GM23248 (cell line): Measurements from ENCODE around the gene NCBP1. TPM values are rescaled to one million over a fixed set of nuclear protein-coding genes. Genes with fewer than 3 reads are reported as not detected.

Experiments
- DNase-seq: peaks from one replicate; pipeline ENCODE4 v3.0.0-alpha.2; 2015
- H2AFZ ChIP-seq: fragments of 200-600 bp; sonication (generic); 2 replicates; pipeline ENCODE4 v1.6.1; 2016; ENCODE audit warnings: antibody characterized with exemption
- H3F3A ChIP-seq: fragments of 200-600 bp; sonication (generic); 2 replicates; pipeline ENCODE4 v1.6.1; 2016; ENCODE audit warnings: mild to moderate bottlenecking, antibody characterized with exemption, mixed run types; ENCODE audit not compliant: insufficient read depth
- H3K27ac ChIP-seq: fragments of 200-600 bp; sonication (generic); 2 replicates; pipeline ENCODE4 v1.5.1; 2016; ENCODE audit warnings: mild to moderate bottlenecking
- H3K27me3 ChIP-seq: fragments of 200-600 bp; sonication (generic); replicated peaks from 2 replicates; pipeline ENCODE4 v1.6.1; 2016; ENCODE audit warnings: mild to moderate bottlenecking; ENCODE audit not compliant: insufficient read depth
- H3K36me3 ChIP-seq: fragments of 200-600 bp; sonication (generic); 2 replicates; pipeline ENCODE4 v1.6.1; 2016; ENCODE audit warnings: low read depth, mild to moderate bottlenecking
- H3K4me1 ChIP-seq: fragments of 200-600 bp; sonication (generic); 2 replicates; pipeline ENCODE4 v1.6.1; 2016; ENCODE audit warnings: mild to moderate bottlenecking; ENCODE audit not compliant: insufficient read depth
- H3K4me2 ChIP-seq: fragments of 200-600 bp; sonication (generic); one replicate; pipeline ENCODE4 v1.6.1; 2016; ENCODE audit warnings: mild to moderate bottlenecking; ENCODE audit not compliant: unreplicated experiment
- H3K4me3 ChIP-seq: fragments of 200-600 bp; sonication (generic); 2 replicates; pipeline ENCODE4 v1.5.1; 2016; ENCODE audit warnings: mild to moderate bottlenecking
- H3K79me2 ChIP-seq: fragments of 200-600 bp; sonication (generic); 2 replicates; pipeline ENCODE4 v1.6.1; 2016; ENCODE audit warnings: mild to moderate bottlenecking; ENCODE audit not compliant: insufficient read depth
- H3K9ac ChIP-seq: fragments of 200-600 bp; sonication (generic); 2 replicates; pipeline ENCODE4 v1.6.1; 2016; ENCODE audit warnings: mild to moderate bottlenecking
- H3K9me2 ChIP-seq: fragments of 200-600 bp; sonication (generic); 2 replicates; pipeline ENCODE4 v1.6.1; 2016; ENCODE audit warnings: mixed run types, mild to moderate bottlenecking, moderate library complexity; ENCODE audit not compliant: insufficient read depth
- H3K9me3 ChIP-seq: fragments of 200-600 bp; sonication (generic); one replicate; pipeline ENCODE4 v1.6.1; 2017; ENCODE audit warnings: low read depth
- H4K20me1 ChIP-seq: fragments of 200-600 bp; sonication (generic); 2 replicates; pipeline ENCODE4 v1.6.0; 2016; ENCODE audit not compliant: insufficient read depth
- EZH2 ChIP-seq: fragments of 200-600 bp; sonication (generic); IDR thresholded peaks from 2 replicates; pipeline ENCODE4 v1.6.1; 2018; ENCODE audit warnings: antibody characterized with exemption, mild to moderate bottlenecking; ENCODE audit not compliant: insufficient read depth, poor library complexity, severe bottlenecking
- EZH2phosphoT487 ChIP-seq: fragments of 200-600 bp; sonication (generic); IDR thresholded peaks from 2 replicates; pipeline ENCODE4 v1.6.1; 2018; ENCODE audit warnings: antibody characterized with exemption, moderate library complexity, mild to moderate bottlenecking, low read depth; ENCODE audit not compliant: insufficient read depth
- WGBS, 2 experiments: methylation state at CpG; one replicate each; pipeline ENCODE4 v1.1.6; 2015 to 2017; ENCODE audit warnings: low lambda C conversion rate in 2 of 2, low coverage in 1 of 2; ENCODE audit errors: missing lambda C conversion rate in 2 of 2; 5-methylcytosine and 5-hydroxymethylcytosine counted together
- in situ Hi-C: fragments of 300-500 bp; cut with MboI; formaldehyde crosslinking; loops from 2 replicates; pipeline ENCODE4 v1.15.0; 2020
- polyA plus RNA-seq: library from polyadenylated mRNA; unstranded; fragments of >200 nt; fragmentation: Nextera tagmentation; extraction: Ambion mirVana; gene quantifications from 2 replicates; pipeline ENCODE4 v1.2.1, GENCODE V29; 2016
- total RNA-seq: library from RNA; depleted of rRNA; stranded (reverse); fragments of >200 nt; shearing (Covaris generic); gene quantifications from 2 replicates; pipeline ENCODE4 v1.2.3, GENCODE V29; 2014

Gene NCBP1
- total and polyA plus RNA-seq, 2 experiments from 2014 or later = 28.1 to 31.8 TPM

DNA sequence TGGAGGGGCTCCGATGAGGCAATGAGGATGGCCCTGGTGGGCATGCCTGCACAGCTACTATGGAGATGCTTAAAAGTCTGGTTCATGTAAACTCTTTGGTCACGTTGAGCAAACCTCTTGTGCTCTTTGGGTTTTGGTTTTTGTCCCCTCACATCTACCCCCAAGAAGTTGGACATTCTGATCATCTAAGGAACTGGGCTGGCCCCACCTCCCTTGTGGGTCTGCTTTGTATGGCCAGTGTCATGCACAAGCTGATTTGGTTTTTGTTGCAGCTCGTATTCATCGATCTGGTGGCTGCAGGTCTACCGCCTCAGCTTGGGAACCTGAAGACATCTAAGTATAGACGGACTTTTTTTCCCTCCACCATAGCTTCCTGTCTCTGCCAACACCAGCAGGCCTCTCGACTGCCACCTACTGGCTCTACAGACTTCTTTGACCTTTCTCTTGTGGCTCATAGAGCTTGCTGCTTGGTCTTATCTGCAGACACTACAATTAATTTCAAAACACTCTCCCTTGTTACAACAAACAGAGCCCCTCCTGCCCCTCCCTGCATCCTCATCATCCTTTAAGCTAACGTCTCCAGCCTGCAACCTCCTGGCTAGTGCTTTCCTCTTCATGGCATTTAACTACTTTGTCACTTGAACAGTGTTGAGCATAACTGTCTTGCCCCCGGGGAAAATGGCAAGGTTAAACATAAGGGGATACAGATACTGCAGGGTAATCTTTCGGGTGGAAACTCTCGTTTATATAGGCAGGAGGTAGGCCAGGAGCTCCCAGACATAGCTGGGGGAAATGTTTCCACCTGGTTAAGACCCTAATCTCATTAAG is 34.9 kb upstream of the NCBP1 start:
- Histone ChIP-seq H3K9me2 (no peaks in the 10 kb centered on the region), H3K79me2 (no peaks in the 10 kb centered on the region), H3K4me1 (no peaks in the 10 kb centered on the region), H3K9me3 (no peaks in the 10 kb centered on the region), H2AFZ (no peak overlapping the region), H3K27me3 (peaks cover 7% of the 10 kb centered on the region; the same call in 1 of the 2 replicates), H4K20me1 (no peaks in the 10 kb centered on the region), H3K9ac (no peak overlapping the region), H3F3A (0 out of 2 replicates have a peak, but pooled peaks cover 7% of the 10 kb centered on the region), H3K27ac (no peak overlapping the region), H3K4me2 (no peak overlapping the region), H3K4me3 (no peak overlapping the region), H3K36me3 (peaks cover 5% of the 10 kb centered on the region)
- in situ Hi-C loops = no loop called here
- peak; percentile 82 for DNase-seq
- WGBS, 2 experiments = 16 to 18% methylated on average over 11 of the region's 11 CpGs
- no peak for TF ChIP-seq EZH2phosphoT487
- TF ChIP-seq EZH2 = no peak

DNA sequence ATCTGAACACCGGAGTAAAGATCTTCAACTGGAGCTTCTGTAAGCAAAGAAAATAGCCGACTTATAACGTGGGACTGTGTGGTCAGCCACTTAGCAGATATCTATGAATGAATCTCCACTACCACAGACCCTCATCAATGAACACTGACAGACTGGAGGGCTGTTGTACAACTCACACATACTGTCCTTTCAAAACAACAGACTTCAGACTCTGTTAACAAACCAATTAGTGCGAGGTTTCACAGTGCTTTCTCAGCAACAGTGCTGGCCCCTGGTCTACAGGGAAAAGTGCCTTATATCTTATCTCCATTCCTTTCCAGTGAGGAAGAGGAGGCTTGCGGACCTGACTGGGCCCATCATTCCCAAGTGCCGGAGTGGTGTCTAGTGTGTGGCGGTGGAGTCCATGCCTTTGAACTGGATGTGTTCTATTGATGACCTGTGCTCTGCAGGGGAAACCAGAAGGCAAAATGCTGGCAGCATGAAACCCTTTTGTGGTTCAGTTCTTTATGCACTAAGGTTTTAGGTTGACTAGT is 34.2 kb upstream of the NCBP1 start:
- H4K20me1 ChIP-seq = no peaks in the 10 kb centered on the region
- no peaks in the 10 kb centered on the region for H3K9me2 ChIP-seq
- TF ChIP-seq EZH2phosphoT487 (no peak), EZH2 (no peak)
- no peak overlapping the region for H3K9ac ChIP-seq
- no peaks in the 10 kb centered on the region for H3K9me3 ChIP-seq
- no peak overlapping the region for H3K27ac ChIP-seq
- no peak overlapping the region for H2AFZ ChIP-seq
- H3F3A ChIP-seq = 0 out of 2 replicates have a peak, but pooled peaks cover 7% of the 10 kb centered on the region
- no peak overlapping the region for H3K4me3 ChIP-seq
- H3K27me3 ChIP-seq = peaks cover 7% of the 10 kb centered on the region; the same call in 1 of the 2 replicates
- no peaks in the 10 kb centered on the region for H3K79me2 ChIP-seq
- no peak for DNase-seq
- H3K36me3 ChIP-seq = peaks cover 12% of the 10 kb centered on the region
- H3K4me2 ChIP-seq = no peak overlapping the region
- WGBS, 2 experiments = 87 to 88% methylated on average over 7 of the region's 7 CpGs
- in situ Hi-C loops = no loop called here
- H3K4me1 ChIP-seq = no peaks in the 10 kb centered on the region

DNA sequence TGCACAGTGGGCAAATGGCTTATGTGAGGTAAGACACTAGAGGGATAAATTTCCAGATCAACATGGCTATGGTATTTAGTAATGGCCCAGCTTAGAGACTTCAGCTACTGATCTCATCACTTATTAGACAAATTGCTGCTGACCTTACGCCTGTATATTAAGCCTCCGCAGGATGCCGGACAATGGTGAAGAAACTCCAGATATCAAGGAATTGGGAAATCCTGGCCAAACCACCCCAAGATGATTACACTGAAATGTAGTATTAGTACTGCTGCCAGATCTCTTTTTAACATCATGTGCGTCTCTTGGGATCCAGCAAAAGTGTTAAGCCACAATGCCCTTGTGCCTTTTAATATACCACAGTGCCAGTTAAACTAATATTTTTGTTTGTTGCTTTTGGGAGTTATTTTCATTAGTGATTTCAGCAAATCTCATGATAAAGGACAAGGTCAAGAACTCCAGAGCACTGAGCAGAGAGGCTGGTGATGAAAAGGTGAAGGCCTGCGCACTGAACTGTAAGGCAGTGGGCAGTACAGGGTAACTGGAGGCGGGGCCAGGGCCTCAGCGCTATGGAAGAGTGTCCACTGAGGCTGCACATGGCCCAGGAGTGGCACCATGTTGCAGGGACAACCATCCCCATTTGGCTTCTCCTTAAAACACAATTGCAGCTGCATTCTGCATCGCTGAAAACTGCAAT is 32.9 kb upstream of the NCBP1 start:
- H2AFZ ChIP-seq = no peak overlapping the region
- H3K4me3 ChIP-seq = no peak overlapping the region
- H3K4me2 ChIP-seq = no peak overlapping the region
- no peak for TF ChIP-seq EZH2
- TF ChIP-seq EZH2phosphoT487 = no peak
- no peak overlapping the region for H3K9ac ChIP-seq
- no peak for DNase-seq
- 0 out of 2 replicates have a peak, but pooled peaks cover 7% of the 10 kb centered on the region for H3F3A ChIP-seq
- H4K20me1 ChIP-seq = no peaks in the 10 kb centered on the region
- peaks cover 7% of the 10 kb centered on the region; the same call in 1 of the 2 replicates for H3K27me3 ChIP-seq
- in situ Hi-C loops = loop anchor here (10.0 to 25.0 kb wide), 2 partner anchors 136 to 738 kb away; partner anchors contain the start of gene ZNF782
- WGBS, 2 experiments = 96 to 98% methylated on average over 8 of the region's 8 CpGs
- H3K4me1 ChIP-seq = no peaks in the 10 kb centered on the region
- H3K79me2 ChIP-seq = no peaks in the 10 kb centered on the region
- no peaks in the 10 kb centered on the region for H3K9me2 ChIP-seq
- no peak overlapping the region for H3K27ac ChIP-seq
- H3K9me3 ChIP-seq = no peaks in the 10 kb centered on the region
- H3K36me3 ChIP-seq = peaks cover 20% of the 10 kb centered on the region

DNA sequence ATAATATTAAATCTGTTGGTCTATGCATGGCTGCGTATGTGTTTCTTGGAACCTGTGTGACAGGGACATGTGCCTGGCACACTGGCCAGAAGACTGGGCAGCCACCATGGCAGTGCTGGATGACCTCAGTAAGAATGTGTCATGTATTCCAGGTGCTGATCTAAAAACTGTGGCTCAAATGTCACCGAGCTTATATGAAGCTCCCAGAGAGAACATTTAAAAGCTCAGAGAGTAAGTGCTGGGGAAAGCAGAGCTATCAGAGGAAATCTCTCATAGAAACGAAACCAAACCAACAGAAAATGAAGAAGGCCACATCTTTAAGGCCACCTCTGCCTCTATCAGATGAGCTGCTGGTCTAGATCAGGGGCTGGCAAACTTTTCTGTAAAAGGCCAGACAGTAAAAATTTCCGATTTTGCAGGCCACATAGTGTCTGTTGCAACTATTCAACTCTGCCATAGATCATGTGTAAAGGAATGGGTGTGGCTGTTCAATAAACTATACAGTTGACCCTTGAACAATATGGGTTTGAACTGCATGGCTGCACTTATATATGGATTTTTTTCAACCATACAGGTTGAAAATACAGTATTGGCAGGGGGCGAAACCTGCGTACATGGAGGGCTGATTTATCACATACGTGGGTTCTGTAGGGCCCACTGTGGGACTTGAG is 32.3 kb upstream of the NCBP1 start:
- peaks cover 7% of the 10 kb centered on the region; the same call in 1 of the 2 replicates for H3K27me3 ChIP-seq
- 88 to 90% methylated on average over 7 of the region's 7 CpGs for WGBS, 2 experiments
- in situ Hi-C loops = loop anchor here (10.0 to 25.0 kb wide), 2 partner anchors 137 to 739 kb away; partner anchors contain the start of gene ZNF782

More for the DNA sequence above, 32.3 kb upstream of the NCBP1 start:
- Histone ChIP-seq H3K27ac (no peak overlapping the region), H3K9me3 (no peaks in the 10 kb centered on the region), H3K9me2 (no peaks in the 10 kb centered on the region), H3K4me1 (no peaks in the 10 kb centered on the region), H3K36me3 (peaks cover 24% of the 10 kb centered on the region), H3K4me3 (no peak overlapping the region), H2AFZ (no peak overlapping the region), H3K79me2 (no peaks in the 10 kb centered on the region), H3K9ac (no peak overlapping the region), H4K20me1 (no peaks in the 10 kb centered on the region), H3K4me2 (no peak overlapping the region), H3F3A (0 out of 2 replicates have a peak, but pooled peaks cover 7% of the 10 kb centered on the region)
- no peak for DNase-seq
- TF ChIP-seq EZH2 = no peak
- no peak for TF ChIP-seq EZH2phosphoT487
